HG03520 (cell line): ENCODE data around the gene EFCAB9.
"Not testable (repeated sequence)": the region's sequence is repeated elsewhere in the genome, so short reads cannot be mapped to it uniquely, and the experiment has no call there.

Experiments
- ATAC-seq: cut with Tn5 transposase; IDR thresholded peaks from one replicate; pipeline ENCODE4 v1.9.1; 2021; ENCODE audit warnings: mild to moderate bottlenecking, moderate library complexity; ENCODE audit not compliant: unreplicated experiment

Gene EFCAB9

DNA sequence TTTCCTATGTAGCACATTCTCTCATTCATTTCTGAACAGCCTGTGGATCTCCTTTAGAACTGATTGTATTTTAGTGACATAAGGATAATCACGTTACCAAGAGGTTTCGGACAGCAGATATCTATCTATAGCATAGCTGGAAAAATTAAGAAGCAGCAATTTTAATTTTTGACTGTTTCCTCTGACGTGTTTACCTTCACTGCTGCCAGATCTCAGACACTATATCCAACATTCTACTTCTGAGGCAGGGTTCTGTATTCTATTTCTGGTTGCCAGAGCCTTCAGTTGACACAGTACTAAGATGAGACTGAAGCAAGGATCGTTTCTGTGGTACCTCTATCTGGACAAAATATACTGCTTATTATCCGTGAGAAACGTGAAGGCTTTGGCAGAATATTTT is at the start of gene EFCAB9:
EFCAB9 (plus strand) TSS at position 301 of the 400 bp plus-strand sequence; CDS start at position 302, 1 bp downstream.
- no peak for ATAC-seq

DNA sequence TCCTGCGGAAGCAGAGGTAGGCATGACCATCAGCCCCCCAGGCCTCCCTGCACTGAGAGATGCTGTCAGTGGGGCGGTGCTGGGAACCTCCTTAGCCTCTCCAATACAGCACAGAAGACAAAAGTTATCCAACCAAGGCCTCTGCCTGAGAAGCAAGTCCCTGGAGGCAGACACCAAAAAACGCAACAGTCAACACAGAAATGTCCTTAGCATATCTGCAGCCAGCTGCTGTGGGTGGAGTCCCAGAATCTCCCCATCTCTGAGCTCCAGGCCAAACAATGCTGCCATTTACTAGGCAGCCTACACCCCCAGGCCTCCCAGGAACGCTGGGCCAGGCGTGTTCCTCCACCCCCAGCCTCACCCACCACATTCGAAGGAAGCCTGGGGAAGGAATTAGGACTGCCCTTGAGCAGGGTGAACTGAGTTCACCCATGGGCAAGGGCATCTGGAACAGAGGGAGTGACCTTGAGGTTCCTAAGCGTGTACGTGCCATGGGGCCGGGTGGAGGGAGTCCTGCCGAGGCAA is 49.6 kb upstream of the EFCAB9 start:
- ATAC-seq: peak; percentile 64

DNA sequence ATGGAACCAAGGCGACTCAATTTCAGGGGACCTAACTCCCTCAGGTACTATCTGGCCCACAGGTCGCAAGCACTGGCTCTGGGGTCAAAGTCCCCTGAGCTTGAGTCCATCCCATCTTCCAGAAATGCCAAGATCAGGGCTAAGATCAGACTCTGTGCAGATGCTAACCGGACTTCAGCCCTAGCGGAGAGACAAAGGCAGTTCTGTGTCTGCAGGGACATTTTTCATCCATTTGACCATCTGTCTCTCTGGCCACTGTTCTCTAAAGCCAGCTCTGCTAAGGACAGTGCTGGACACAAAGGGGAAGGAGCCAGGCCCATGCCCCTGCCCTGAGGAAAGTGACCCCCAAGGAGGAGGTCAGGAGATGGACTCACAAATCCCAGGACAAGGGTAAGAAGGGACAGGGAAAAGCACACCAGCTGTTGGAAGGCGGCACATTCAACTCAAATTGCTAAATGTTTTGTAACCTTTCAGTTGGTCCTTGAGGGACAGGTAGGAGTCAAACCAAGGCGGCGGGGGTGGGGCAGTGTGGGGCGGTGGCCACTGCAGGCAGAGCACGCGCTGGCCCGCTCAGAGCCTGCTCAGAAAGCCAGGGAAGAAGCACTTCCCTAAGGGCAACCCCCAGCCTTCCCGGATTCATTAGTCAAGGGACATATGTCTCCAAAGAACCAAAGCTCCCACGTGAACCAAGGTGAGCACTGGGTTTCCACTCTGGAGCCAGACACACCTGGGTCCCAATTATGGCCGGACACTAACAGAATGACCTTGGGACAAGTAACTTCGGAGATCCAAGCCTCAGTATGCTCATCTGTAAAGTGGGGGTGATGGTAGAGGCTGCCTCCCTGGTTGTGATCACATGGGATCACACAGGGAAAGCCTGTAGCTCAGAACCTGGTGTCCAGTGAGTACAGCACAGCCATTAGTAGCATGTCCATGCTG is 48.8 kb upstream of the EFCAB9 start:
- no peak for ATAC-seq

DNA sequence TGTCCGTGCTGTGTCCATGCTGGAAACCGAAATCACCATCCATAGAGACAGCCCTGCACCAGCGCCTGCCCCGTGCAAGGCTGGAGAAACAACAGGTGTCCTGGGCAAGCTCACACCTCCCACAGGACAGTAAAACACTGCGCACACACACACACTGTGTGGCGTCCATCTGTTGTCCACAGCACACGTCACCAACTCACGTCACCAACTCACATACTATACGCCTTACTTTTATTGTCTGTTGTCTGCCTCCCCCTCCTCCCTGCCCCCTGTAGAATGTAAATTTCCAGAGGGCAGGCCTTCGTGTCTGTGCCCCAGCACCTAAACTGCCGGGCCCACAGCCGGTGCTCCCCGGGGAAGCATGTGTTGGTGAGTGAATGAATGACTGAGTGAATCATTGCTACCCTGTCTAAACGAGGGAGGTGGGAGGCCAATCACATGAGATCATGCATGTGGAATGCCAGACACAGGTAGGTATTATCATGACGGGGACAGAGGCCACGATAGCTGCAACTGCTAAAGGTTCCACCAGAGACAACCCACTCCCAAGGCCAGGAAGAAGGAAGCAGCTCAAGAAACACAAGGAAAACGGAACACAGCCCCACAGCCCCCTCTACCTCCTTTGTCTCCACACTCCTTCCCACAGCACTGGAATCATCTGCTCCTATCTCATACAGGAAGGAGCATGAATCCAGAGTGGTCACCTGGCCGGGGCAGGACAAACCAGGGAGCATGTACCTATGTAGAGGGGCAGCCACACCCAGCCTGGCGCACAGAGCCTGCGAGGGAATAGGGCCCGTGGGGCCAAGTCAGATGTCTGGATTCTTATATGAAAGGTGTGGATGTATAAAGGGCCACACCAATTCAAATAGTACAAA is 47.9 kb upstream of the EFCAB9 start:
- no peak for ATAC-seq

DNA sequence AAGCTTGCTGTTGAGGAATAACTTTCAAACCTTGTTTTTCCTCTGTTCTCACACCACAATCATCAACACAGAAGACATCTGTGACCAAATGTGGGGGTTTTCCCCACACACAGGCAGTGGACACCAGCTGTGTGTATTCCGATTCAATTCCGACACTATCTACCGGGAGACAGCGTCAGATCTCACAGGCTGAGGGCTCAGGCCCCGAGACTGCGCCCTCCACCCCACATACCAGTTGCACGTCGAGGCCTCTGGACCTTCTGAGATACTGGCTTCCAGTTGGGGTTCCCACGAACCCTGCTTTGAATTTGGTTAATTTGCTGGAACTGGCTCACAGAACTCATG is 47.3 kb upstream of the EFCAB9 start:
- no peak for ATAC-seq

DNA sequence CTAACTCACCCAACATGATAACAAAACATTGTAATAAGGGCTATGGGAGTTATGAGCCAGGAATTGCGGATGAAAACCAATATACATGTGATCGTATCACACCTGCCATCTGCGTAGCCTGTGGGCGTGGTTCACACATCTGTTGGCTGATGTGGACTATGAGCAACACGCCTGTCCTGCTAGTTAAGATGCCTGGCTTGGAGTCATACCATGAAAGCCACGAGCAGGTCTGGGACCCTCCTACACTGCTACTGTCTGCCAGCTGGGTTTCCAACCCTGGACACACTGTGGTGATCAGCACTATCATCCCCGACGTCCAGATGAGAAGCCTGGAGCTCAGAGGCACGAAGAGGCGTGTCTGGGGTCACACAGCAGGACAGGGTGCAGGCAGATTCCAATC is 46.1 kb upstream of the EFCAB9 start:
- no peak for ATAC-seq

DNA sequence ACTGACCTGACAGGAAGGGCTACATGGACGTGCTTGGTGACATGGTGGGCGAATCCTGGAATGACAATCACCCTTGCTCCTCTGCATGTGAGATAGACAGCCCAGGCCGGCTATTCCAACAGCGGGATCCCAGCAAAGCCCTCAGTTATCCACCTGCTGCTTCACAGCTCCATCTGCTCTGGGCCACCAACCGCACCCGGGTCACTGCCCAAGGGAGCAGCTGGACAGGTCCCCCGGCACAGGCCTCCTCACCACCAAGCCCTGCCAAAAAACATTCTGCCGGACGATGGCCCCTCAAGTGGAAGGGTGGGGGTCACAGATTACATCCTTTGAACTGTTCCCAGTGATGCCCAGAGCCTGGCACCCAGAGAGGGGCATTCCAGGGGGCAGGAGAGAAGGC is 45.6 kb upstream of the EFCAB9 start:
- ATAC-seq: no peak

DNA sequence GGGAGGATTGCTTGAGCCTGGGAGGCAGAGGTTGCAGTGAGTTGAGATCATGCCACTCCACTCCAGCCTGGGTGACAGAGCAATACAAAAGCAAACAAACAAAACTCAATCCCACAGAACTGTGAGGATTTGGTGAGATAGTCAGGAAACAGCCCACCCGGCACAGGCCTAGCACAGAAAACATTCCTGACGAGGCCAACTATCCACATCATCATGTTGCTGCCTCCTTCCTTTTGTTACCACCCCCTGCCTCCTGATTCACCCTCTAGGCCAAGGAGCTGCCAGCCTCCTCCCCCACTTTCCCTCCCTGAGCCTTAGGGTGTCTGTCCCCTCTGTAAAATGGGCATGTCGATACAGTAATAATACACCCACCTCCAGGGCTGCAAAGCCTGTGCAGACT is 44.9 kb upstream of the EFCAB9 start:
- ATAC-seq: no peak

DNA sequence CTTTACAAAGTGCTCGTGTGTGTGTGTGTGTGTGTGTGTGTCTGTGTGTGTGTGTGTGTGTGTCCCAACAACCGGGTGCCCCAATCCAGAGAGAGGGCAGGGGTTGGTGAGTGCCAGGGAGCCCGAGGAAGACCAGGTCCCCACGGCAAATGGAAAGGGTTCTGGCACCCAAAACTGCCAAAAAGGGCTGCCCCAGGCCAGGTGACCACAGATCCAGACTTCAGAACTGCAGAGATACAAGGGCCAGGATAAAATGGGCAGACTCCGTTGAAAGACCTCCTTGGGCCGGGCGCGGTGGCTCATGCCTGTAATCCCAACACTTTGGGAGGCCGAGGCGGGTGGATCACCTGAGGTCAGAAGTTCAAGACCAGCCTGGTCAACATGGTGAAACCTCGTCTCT is 44.5 kb upstream of the EFCAB9 start:
- not testable (repeated sequence) for ATAC-seq

DNA sequence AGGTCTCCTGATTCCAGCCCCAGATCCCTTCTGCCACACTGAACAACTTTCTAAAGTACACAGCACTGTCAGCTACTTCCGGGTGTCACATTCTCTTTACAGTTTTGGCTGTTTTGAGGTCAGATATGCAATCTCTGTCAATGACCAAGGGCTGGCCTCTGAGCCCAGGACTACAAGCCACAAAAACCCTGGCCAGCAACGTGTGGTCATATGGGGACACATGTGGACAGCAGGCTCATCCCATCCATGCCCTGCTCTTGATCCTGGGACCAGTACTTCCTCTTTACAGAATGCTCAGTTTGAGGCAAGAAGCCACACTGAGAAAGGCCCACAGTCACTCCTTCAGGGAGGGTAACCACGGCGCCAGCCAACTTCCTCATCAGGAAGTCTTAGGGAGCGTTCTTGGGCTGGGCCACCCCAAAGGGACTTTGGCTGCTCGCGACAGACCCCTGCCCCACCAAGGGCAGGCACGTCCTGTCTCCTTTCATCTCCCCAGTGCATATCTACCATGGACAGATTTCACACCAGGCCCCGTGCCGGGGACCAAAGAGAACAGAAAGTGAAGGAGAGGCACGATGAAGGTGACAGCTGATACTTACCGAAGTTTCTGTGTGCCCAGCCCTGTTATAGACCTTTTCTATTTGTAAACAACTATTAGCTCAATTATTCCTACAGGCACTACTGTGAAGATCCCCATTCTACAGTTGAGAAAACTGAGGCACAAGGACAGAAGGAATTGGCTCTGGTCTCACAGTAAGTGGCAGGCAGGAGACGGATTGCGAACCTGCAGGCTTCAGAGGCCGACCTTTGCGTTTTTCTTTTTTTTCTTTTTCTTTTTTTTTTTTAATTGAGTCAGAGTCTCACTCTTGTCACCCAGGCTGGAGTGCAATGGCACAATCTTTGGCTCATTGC is 43.2 kb upstream of the EFCAB9 start:
- no peak for ATAC-seq

DNA sequence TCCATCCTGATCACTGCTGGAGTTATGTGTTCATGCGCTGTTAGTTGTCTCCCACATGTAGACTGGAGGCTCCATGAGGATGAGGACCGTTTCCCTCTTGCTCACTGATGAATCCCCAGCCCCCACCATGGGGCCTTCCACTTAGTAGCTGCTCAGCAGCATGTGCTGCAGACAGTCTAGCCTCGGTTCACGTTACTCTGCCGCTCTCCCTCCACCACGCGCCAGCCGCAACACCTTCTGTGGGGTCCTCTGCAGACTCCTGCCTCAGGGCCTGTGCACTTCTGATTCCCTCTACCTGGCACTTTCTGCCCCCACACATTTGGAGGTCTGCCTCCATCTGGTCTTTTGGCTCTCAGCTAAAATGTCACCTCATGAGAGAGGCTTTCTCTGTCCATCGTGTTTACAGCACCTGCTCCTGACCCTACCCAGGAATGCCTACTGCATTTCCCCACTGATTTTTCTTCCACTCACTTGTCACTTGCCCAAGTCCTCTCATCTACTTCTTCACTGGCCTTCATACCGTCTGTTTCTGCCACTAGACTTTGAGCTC is 42.2 kb upstream of the EFCAB9 start:
- no peak for ATAC-seq

DNA sequence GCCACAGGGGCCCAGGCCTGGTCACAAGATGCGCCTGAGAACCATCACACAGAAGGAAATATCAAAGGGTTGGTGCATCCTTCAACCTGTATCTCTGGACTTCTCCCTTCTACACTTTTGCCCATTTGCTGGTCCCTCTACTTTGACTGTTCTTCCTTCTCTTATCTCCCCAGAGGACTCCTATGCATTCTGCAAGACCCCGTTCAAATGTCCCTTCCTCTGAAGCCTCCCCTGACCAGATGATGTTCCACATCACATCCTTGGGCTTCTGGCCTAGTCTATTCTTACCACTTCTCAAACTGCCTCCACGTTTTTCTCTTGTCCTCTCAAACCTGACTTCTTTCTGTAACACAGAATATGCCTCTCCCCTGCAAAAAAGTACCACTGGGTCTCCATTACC is 40.3 kb upstream of the EFCAB9 start:
- ATAC-seq: no peak

DNA sequence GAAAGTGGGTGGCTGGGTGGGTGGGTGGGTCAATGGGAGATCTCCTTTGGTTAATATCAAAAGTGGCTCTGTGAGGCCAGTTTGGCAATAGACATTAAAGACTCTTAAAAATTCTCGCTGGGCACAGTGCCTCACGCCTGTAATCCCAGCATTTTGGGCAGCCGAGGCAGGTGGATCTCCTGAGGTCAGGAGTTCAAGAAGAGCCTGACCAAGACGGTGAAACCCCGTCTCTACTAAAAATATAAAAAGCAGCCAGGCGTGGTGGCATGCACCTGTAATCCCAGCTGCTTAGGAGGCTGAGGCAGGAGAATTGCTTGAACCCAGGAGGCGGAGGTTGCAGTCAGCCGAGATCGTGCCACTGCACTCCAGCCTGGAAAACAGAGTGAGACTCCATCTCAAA is 38.9 kb upstream of the EFCAB9 start:
- not testable (repeated sequence) for ATAC-seq

DNA sequence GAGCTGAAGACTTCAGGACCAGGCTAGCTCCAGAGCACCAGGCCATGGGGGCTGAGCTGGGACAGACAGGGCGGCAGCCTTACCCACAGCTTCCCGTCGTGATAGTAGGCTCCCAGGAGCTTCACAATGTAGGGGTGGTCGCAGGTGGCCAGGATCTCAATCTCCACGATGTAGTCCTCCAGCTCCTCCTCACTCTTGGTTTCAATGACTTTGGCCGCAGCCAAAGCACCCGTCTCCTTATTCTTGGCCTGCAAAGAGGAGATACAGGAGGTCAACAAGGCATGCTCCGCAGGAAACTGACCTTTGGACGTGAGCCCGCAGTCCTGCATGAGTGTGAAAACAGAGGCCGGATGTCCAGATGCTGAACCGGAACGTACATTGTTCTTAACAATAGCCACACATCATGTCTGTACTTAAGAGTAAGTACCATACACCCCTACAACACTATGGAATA is 37.4 kb upstream of the EFCAB9 start:
- no peak for ATAC-seq

DNA sequence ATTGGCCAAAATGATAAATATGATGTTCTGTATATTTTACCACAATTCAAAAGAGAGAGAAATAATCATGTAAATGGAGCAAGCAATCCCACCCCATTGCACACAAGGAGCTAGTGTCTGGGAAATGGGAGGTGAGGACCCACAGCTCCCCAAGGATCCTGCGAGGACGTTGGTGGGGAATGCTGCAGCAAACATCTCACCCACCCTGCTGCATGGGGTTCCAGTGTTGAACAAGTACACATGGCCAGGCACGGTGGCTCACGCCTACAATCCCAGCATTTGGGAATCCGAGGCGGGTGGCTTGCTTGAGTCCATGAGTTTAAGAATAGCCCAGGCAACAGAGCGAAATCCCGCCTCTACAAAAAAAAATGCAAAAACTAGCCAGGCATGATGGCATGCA is 35.0 kb upstream of the EFCAB9 start:
- ATAC-seq: no peak

DNA sequence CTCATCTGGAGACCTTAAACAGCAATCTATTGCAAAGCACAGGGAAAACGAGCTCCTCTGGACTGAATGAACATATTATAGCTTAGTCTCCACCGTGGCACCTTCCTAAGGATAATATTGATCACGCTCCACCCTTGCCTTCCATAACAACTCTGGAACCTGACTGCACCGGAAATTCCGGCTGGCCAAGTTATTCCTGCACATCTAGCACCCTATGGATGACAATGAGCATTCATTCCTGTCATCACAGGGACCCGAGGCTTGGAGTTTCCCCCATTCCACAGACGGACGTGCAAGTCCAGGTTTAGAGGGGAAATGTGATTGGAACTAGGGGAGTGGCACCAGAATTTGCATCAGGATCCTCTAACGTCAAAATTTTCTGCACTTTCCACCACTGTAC is 33.5 kb upstream of the EFCAB9 start:
- ATAC-seq: no peak

DNA sequence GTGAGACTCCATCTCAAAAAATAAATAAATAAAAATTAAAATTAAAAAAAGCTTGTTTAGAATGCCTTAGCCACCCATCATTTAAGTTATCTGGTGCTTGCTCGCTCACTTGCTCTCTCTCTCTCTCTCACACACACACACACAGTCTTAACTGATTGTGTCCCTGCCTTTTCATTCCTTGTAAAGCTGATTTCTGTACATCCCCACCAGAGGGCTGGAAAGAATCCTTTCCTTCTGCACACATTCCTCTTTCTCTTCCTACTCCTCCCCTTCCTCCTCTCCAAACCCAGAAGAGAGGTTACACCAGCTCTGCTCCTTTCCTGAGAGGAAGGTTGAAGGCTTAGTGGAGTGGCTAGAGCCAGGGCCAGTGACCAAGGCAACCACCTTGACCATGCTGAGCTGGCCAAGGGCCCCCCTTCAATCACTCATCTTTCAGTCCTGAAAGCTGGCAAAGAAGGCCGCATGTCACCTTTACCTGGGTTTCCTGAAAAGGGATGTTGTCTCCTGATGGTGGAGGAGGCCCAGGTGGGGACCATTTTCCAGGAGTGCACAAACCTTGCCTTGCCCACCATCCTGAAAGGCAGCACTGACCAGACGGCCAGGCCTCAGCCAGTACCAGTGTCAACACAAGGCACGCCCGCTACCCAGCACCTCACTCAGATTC is 31.5 kb upstream of the EFCAB9 start:
- ATAC-seq: no peak

DNA sequence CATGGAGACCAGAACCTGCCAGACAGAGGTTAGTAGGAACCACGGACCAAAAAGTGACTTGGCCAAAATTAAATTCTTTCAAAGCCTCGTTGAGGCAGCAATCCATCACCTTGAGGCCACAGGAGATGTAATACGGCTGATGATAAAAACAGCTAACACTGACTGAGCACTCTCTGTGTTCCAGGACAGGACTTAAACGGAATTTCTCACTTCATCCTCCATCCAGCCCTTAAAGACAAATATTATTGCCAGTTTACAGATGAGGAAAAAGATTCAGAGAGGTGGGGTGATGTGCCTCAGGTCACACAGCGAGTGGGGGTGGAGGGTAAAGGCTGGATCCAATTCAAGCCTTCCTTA is 31.0 kb upstream of the EFCAB9 start:
- no peak for ATAC-seq

DNA sequence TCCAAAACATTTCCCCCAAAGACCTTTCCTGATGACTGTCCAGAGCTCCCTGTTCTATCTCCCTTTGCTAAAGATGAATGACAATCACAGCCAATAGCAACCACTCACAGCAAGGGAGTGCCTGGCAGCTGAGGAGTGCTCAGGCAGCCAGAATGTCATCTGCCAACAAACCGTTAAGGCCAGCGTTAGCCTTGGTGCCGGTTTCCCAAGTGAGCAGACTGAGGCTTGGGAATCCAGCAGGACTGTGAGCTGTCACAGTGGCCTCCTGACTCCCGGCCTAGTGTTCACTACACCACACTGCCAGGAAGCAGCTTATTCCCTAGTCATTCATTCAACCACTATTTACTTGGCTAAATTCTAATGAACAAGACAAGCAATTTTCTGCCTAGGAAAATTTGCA is 30.6 kb upstream of the EFCAB9 start:
- no peak for ATAC-seq

DNA sequence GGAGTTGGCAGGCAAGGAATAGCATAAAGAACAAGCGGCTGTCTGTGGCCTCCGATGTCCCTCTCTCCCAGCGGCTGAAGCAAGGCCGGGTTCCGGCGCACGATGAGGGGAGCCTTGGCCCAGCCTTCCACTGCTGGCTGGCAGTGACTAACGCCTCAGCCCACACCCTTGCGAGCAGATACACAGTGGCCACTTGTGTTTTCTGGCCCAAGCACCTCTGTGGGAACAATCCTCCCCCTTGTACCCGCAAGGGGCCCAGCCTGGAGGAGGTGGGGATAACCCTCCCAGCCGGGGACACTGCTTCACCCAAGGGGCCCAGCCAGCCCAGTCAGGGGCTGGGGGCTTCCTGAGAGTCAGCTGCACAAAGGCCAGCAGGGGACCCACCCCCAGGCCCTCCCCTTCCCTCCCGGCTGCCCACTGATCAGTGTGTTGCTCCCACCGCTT is 29.2 kb upstream of the EFCAB9 start:
- ATAC-seq: no peak
